Activated CD4-positive, alpha-beta memory T cell treated with anti-CD3 and anti-CD28 coated beads, Interleukin-2, amount 10 ng/mL, durations not matched to agents 7 days and 5 days (primary cell): ENCODE data around the gene XPO4. TPM values are rescaled to one million over a fixed set of nuclear protein-coding genes. Genes with fewer than 3 reads are reported as not detected.

Experiments used
- CTCF ChIA-PET: fragments of 350-600 bp; sonication (Branson Sonifier 250); formaldehyde crosslinking; loops from one replicate; lab custom pipeline; 2021; ENCODE audit warnings: antibody characterized with exemption, inconsistent platforms; lab: Charles Lee
- POLR2A ChIA-PET: fragments of 350-600 bp; sonication (Branson Sonifier 250); formaldehyde crosslinking; loops from one replicate; lab custom pipeline; 2021; ENCODE audit warnings: antibody characterized with exemption; lab: Charles Lee
- DNase-seq: peaks from one replicate; pipeline ENCODE4 v3.0.0-alpha.2; 2020
- H3K27ac Mint-ChIP-seq: one replicate; pipeline ENCODE4 v1.8.0; 2021; ENCODE audit warnings: mild to moderate bottlenecking, mixed read lengths
- H3K27me3 Mint-ChIP-seq: one replicate; pipeline ENCODE4 v1.8.0; 2021; ENCODE audit warnings: mixed read lengths
- H3K36me3 Mint-ChIP-seq: one replicate; pipeline ENCODE4 v1.8.0; 2021; ENCODE audit warnings: low read depth, mixed read lengths
- H3K4me1 Mint-ChIP-seq: one replicate; pipeline ENCODE4 v1.8.0; 2021; ENCODE audit warnings: mixed read lengths
- H3K4me3 Mint-ChIP-seq: one replicate; pipeline ENCODE4 v1.8.0; 2021; ENCODE audit warnings: mild to moderate bottlenecking, mixed read lengths
- H3K9me3 Mint-ChIP-seq: one replicate; pipeline ENCODE4 v1.8.0; 2021; ENCODE audit warnings: mixed read lengths
- total RNA-seq, 2 experiments: library from RNA; stranded (reverse); gene quantifications; one replicate each; pipeline ENCODE4 v1.2.3, GENCODE V29; 2021

XPO4 gene
- total RNA-seq, 2 experiments from 2014 or later, result 16.4 to 16.8 TPM

GRCh38 chr13:20798027-20798426 is 104.5 kb downstream of the XPO4 start:
- no peak overlapping the region for H3K4me3 Mint-ChIP-seq
- POLR2A ChIA-PET, result no interaction called here
- no peak for DNase-seq
- H3K27ac Mint-ChIP-seq, result no peak overlapping the region
- H3K4me1 Mint-ChIP-seq, result peaks cover 11% of the 10 kb centered on the region
- no peaks in the 10 kb centered on the region for H3K27me3 Mint-ChIP-seq
- CTCF ChIA-PET, result no interaction called here
- peaks cover 32% of the 10 kb centered on the region for H3K36me3 Mint-ChIP-seq
- no peaks in the 10 kb centered on the region for H3K9me3 Mint-ChIP-seq

GRCh38 chr13:20796791-20797508 is 105.6 kb downstream of the XPO4 start:
- ChIA-PET CTCF (no interaction called here), POLR2A (no interaction called here)
- Mint-ChIP-seq H3K36me3 (peaks cover 33% of the 10 kb centered on the region), H3K9me3 (no peaks in the 10 kb centered on the region), H3K27ac (no peak overlapping the region), H3K27me3 (no peaks in the 10 kb centered on the region), H3K4me3 (no peak overlapping the region), H3K4me1 (peaks cover 11% of the 10 kb centered on the region)
- DNase-seq, result no peak

DNA sequence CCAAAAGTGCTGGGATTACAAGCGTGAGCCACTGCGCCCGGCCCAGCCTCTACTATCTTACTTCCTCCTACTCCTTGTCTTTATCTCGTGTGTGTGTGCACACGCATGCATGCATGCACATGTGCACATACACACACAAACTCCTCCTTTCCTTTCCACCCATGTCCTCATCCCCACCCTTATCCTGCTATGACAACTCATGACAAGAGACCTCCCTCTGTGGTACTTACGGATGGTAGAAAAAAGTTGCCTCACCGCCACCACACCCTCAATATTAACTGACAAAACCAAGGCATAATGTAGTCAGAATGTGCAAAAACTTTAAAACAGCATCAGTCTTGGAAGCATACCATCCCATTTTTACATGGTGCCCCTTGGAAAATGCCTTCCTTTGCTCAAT is 112.9 kb downstream of the XPO4 start:
- Mint-ChIP-seq H3K9me3 (no peaks in the 10 kb centered on the region), H3K4me3 (no peak overlapping the region), H3K27me3 (no peaks in the 10 kb centered on the region), H3K4me1 (no peaks in the 10 kb centered on the region), H3K27ac (no peak overlapping the region), H3K36me3 (peaks cover 18% of the 10 kb centered on the region)
- CTCF ChIA-PET, result no interaction called here
- POLR2A ChIA-PET, result no interaction called here
- no peak for DNase-seq

DNA sequence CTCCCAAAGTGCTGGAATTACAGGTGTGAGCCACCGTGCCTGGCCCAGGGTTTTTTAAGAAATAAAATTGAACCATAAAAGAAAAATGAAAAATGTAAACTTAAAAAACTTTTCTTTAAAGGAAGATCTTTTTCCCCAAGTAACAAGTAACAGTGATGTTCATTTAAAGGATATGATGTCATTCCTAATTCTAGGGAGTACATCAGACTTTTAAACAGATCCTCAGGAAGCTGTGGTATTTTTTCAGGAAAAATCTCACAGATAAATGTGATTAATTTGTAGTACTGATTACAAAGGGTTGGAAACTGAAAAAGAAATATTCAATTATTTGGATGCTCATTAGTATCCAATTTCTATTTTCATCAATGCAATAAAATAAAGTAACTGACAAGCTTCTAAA is 114.2 kb downstream of the XPO4 start:
- CTCF ChIA-PET, result interaction anchor here (1.2 kb wide), 1 partner anchor 41 kb away, joined by 3 read pairs; no protein-coding TSS in a partner anchor
- no peak for DNase-seq
- Mint-ChIP-seq H3K4me3 (no peak overlapping the region), H3K9me3 (no peaks in the 10 kb centered on the region), H3K27me3 (no peaks in the 10 kb centered on the region), H3K36me3 (peaks cover 29% of the 10 kb centered on the region), H3K27ac (no peak overlapping the region), H3K4me1 (no peaks in the 10 kb centered on the region)
- POLR2A ChIA-PET, result no interaction called here

DNA sequence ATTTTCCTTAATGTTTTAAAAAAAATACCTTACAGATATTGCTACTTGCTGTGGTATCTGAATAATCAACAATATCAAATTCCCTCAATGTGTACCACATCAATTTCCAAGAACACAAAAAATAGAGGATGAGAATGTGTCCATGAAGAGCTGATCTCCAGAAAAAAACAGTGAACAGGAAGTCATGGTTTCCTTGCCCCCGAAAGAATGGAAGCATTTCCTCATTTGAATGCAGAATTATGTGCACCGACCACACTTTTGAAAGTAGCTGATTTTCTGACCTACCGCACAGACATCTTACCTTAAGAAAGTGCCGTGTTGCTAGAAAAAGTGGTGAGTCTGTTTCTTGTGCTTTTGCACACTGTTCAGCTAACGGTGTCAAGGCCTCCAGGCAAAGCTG is 115.4 kb downstream of the XPO4 start:
- H3K27ac Mint-ChIP-seq, result no peak overlapping the region
- POLR2A ChIA-PET, result interaction anchor here (1.9 kb wide), 1 partner anchor 13 kb away, joined by 8 read pairs; the partner anchor contains the start of gene EEF1AKMT1
- no peaks in the 10 kb centered on the region for H3K9me3 Mint-ChIP-seq
- peaks cover 3% of the 10 kb centered on the region for H3K4me1 Mint-ChIP-seq
- no peaks in the 10 kb centered on the region for H3K27me3 Mint-ChIP-seq
- H3K4me3 Mint-ChIP-seq, result no peak overlapping the region
- CTCF ChIA-PET, result interaction anchor here (0.6 to 1.3 kb wide), 3 partner anchors 42 to 157 kb away, joined by 3 to 6 read pairs (median 3); no protein-coding TSS in a partner anchor
- DNase-seq, result no peak
- peaks cover 29% of the 10 kb centered on the region for H3K36me3 Mint-ChIP-seq

DNA sequence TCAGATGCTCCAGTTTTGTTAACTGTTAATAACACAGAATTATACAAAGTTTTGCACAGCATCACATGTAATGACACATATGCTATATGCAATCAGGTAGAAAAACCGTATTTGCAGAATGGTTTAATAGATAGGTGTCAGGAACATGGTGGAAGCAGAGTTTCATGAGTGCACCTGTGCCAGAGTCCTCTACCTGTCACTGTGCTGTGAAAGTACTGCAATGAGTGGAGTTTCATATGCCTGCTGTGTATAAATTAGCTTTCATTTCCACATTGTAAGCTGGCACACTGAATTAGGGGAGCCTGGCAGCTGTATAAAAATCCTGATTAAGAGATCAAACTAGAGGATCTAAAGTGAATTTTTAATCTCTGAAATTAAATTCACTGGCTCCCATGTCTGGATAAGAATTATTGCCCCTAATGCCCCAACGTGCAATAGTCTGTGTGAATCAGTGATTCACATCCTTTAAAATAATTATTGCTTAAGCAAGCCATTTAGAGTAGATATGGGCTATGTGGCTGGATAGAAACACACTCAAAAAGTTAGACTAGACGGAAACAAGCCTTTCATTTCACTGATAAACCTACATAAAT is 120.3 kb downstream of the XPO4 start:
- H3K27me3 Mint-ChIP-seq, result no peaks in the 10 kb centered on the region
- H3K4me3 Mint-ChIP-seq, result no peak overlapping the region
- H3K4me1 Mint-ChIP-seq, result peaks cover 7% of the 10 kb centered on the region
- H3K9me3 Mint-ChIP-seq, result no peaks in the 10 kb centered on the region
- H3K36me3 Mint-ChIP-seq, result peaks cover 25% of the 10 kb centered on the region
- DNase-seq, result no peak
- ChIA-PET POLR2A (interaction anchor here (1.4 to 1.9 kb wide), 2 partner anchors 8 to 121 kb away, joined by 4 to 7 read pairs; partner anchors contain the start of genes EEF1AKMT1 and XPO4), CTCF (interaction anchor here (1.1 kb wide), 1 partner anchor 289 kb away, joined by 4 read pairs; no protein-coding TSS in a partner anchor)
- H3K27ac Mint-ChIP-seq, result no peak overlapping the region

GRCh38 chr13:20780317-20780716 is 122.2 kb downstream of the XPO4 start:
- no peaks in the 10 kb centered on the region for H3K9me3 Mint-ChIP-seq
- H3K36me3 Mint-ChIP-seq, result peaks cover 20% of the 10 kb centered on the region
- DNase-seq, result no peak
- peaks cover 7% of the 10 kb centered on the region for H3K4me1 Mint-ChIP-seq
- H3K27ac Mint-ChIP-seq, result no peak overlapping the region
- no peak overlapping the region for H3K4me3 Mint-ChIP-seq
- H3K27me3 Mint-ChIP-seq, result no peaks in the 10 kb centered on the region
- ChIA-PET CTCF (interaction anchor here (1.2 kb wide), 1 partner anchor 49 kb away, joined by 5 read pairs; no protein-coding TSS in a partner anchor), POLR2A (no interaction called here)

- no peak overlapping the region for H3K27ac Mint-ChIP-seq
- no peaks in the 10 kb centered on the region for H3K9me3 Mint-ChIP-seq
- H3K4me1 Mint-ChIP-seq, result peaks cover 15% of the 10 kb centered on the region
- ChIA-PET POLR2A (no interaction called here), CTCF (interaction anchor here (0.6 to 1.2 kb wide), 2 partner anchors 49 to 492 kb away, joined by 4 to 5 read pairs; no protein-coding TSS in a partner anchor)
- DNase-seq, result no peak
- no peak overlapping the region for H3K4me3 Mint-ChIP-seq
- peaks cover 20% of the 10 kb centered on the region for H3K36me3 Mint-ChIP-seq
- H3K27me3 Mint-ChIP-seq, result no peaks in the 10 kb centered on the region
Measured at GRCh38 chr13:20779405-20779804, 123.1 kb downstream of the XPO4 start.

DNA sequence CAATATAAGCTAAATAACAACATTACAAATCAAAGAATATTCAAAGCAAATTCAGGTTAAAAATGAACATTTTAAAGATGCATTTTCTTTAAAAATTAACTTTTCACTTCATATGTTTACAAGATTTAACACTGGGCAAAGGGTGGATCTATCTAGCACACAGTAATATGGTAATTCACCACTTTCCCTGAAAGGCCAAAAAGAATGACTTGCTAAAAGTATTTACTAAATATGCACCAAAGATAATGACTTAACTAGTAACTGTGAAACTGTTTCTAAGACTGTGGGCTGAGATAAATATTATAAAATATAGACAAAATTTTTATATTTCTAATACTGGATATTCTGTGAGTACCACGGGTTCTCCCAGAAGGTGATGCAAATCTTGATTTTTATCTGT is 124.2 kb downstream of the XPO4 start:
- no peak overlapping the region for H3K4me3 Mint-ChIP-seq
- H3K9me3 Mint-ChIP-seq, result no peaks in the 10 kb centered on the region
- DNase-seq, result no peak
- H3K36me3 Mint-ChIP-seq, result peaks cover 13% of the 10 kb centered on the region
- POLR2A ChIA-PET, result no interaction called here
- CTCF ChIA-PET, result no interaction called here
- H3K4me1 Mint-ChIP-seq, result peaks cover 20% of the 10 kb centered on the region
- H3K27me3 Mint-ChIP-seq, result no peaks in the 10 kb centered on the region
- no peak overlapping the region for H3K27ac Mint-ChIP-seq

DNA sequence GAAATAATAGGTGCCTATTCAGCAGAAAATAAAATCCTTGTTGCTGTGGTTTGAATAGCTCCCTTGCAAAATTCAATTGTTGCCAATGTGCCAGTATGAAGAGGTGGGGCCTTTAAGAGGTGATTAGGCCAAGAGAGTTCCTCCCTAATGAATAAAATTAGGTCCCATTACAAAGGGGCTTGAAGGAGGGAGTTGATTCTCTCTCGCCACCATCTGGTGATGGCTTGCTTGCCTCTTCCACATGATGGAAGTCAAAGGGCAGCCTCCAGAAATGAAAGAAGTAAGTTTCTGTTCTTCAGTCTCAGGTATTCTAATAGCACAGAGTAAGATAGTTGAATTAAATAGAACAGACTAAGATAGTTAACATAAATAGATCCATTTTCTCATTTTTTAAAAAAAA is 125.8 kb downstream of the XPO4 start:
- ChIA-PET POLR2A (no interaction called here), CTCF (interaction anchor here (1.3 kb wide), 1 partner anchor 284 kb away, joined by 3 read pairs; no protein-coding TSS in a partner anchor)
- peaks cover 26% of the 10 kb centered on the region for H3K4me1 Mint-ChIP-seq
- DNase-seq, result no peak
- no peak overlapping the region for H3K4me3 Mint-ChIP-seq
- no peak overlapping the region for H3K27ac Mint-ChIP-seq
- no peaks in the 10 kb centered on the region for H3K27me3 Mint-ChIP-seq
- H3K9me3 Mint-ChIP-seq, result no peaks in the 10 kb centered on the region
- peaks cover 16% of the 10 kb centered on the region for H3K36me3 Mint-ChIP-seq

GRCh38 chr13:20775961-20776360 is 126.6 kb downstream of the XPO4 start:
- Mint-ChIP-seq H3K27me3 (no peaks in the 10 kb centered on the region), H3K9me3 (no peaks in the 10 kb centered on the region), H3K27ac (no peak overlapping the region), H3K36me3 (peaks cover 24% of the 10 kb centered on the region), H3K4me3 (no peak overlapping the region), H3K4me1 (peaks cover 31% of the 10 kb centered on the region)
- POLR2A ChIA-PET, result no interaction called here
- no peak for DNase-seq
- CTCF ChIA-PET, result no interaction called here

- H3K4me1 Mint-ChIP-seq, result peaks cover 38% of the 10 kb centered on the region
- H3K27ac Mint-ChIP-seq, result peak overlapping the region; percentile 41
- no peak for DNase-seq
- H3K9me3 Mint-ChIP-seq, result peaks cover 7% of the 10 kb centered on the region
- ChIA-PET POLR2A (interaction anchor here (1.4 to 2.7 kb wide), 5 partner anchors 8 to 249 kb away, joined by 4 to 16 read pairs (median 7); partner anchors contain the start of genes CRYL1 and IL17D), CTCF (interaction anchor here (1.4 kb wide), 1 partner anchor 282 kb away, joined by 3 read pairs; no protein-coding TSS in a partner anchor)
- H3K27me3 Mint-ChIP-seq, result no peaks in the 10 kb centered on the region
- H3K36me3 Mint-ChIP-seq, result peaks cover 32% of the 10 kb centered on the region
- no peak overlapping the region for H3K4me3 Mint-ChIP-seq
Measured at GRCh38 chr13:20774746-20775145, 127.8 kb downstream of the XPO4 start.
